Testis (tissue), 2 donors: ENCODE results near the gene RGS21.

Source experiments
- POLR2A ChIP-seq: fragments of 450-650 bp; IDR thresholded peaks from one replicate; pipeline ENCODE4 v1.6.1; 2017; ENCODE audit warnings: antibody characterized with exemption, mild to moderate bottlenecking, moderate library complexity
- TF ChIP-seq, protein P1 (sequence below), 3 experiments: fragments of 450-650 bp in 2 of 3; fragments of 200-600 bp in 1 of 3; sonication (generic) in 1 of 3; IDR thresholded peaks; one replicate each; pipeline ENCODE4 v1.5.1; 2016 to 2019; ENCODE audit warnings: antibody characterized with exemption in 3 of 3, mild to moderate bottlenecking in 2 of 3, moderate library complexity in 1 of 3

- no peak for TF ChIP-seq POLR2A
- TF ChIP-seq, protein P1, sequence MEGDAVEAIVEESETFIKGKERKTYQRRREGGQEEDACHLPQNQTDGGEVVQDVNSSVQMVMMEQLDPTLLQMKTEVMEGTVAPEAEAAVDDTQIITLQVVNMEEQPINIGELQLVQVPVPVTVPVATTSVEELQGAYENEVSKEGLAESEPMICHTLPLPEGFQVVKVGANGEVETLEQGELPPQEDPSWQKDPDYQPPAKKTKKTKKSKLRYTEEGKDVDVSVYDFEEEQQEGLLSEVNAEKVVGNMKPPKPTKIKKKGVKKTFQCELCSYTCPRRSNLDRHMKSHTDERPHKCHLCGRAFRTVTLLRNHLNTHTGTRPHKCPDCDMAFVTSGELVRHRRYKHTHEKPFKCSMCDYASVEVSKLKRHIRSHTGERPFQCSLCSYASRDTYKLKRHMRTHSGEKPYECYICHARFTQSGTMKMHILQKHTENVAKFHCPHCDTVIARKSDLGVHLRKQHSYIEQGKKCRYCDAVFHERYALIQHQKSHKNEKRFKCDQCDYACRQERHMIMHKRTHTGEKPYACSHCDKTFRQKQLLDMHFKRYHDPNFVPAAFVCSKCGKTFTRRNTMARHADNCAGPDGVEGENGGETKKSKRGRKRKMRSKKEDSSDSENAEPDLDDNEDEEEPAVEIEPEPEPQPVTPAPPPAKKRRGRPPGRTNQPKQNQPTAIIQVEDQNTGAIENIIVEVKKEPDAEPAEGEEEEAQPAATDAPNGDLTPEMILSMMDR (IDR thresholded peaks at IDR 0.05): no peak
Measured at GRCh38 chr1:192358822-192359221, 42.0 kb downstream of the RGS21 start.
